Keratinocyte (primary cell): ENCODE measurements around the gene CNTNAP5. TPM values are rescaled to one million over a fixed set of nuclear protein-coding genes. Genes with fewer than 3 reads are reported as not detected.

ENCODE experiments used
- DNase-seq: peaks from one replicate; pipeline ENCODE4 v3.0.0-alpha.2; 2011; ENCODE audit warnings: low read depth, missing footprints, low spot score
- FAIRE-seq: peaks from 2 replicates; lab custom pipeline; 2011; peaks lifted over from hg19 to GRCh38; lab: Jason Lieb, UNC
- H2AFZ ChIP-seq: 2 replicates; pipeline ENCODE4 v1.6.0; 2012; ENCODE audit warnings: low read length, control low read depth, inconsistent platforms; ENCODE audit not compliant: control insufficient read depth
- H3K27ac ChIP-seq: 2 replicates; pipeline ENCODE4 v1.5.1; 2011; ENCODE audit warnings: low read length; ENCODE audit not compliant: control insufficient read depth, insufficient read depth
- H3K27me3 ChIP-seq: 3 replicates; pipeline ENCODE4 v1.6.0; 2011; ENCODE audit warnings: low read length; ENCODE audit not compliant: control insufficient read depth, insufficient read depth; ENCODE audit errors: extremely low read depth
- H3K36me3 ChIP-seq, 2 experiments: 2 replicates in 1 of 2; 3 replicates in 1 of 2; pipeline ENCODE4 v1.5.1; 2011; ENCODE audit warnings: low read length in 2 of 2, mild to moderate bottlenecking in 1 of 2; ENCODE audit not compliant: control insufficient read depth in 2 of 2, insufficient read depth in 2 of 2; ENCODE audit errors: extremely low read depth in 1 of 2
- H3K4me1 ChIP-seq: 3 replicates; pipeline ENCODE4 v1.5.1; 2011; ENCODE audit warnings: low read length; ENCODE audit not compliant: control insufficient read depth, insufficient read depth; ENCODE audit errors: extremely low read depth
- H3K4me2 ChIP-seq: 3 replicates; pipeline ENCODE4 v1.6.0; 2011; ENCODE audit warnings: low read depth, low read length; ENCODE audit not compliant: control insufficient read depth, insufficient read depth; ENCODE audit errors: extremely low read depth
- H3K4me3 ChIP-seq, 3 experiments: fragments of 200-600 bp in 1 of 3; sonication (generic) in 1 of 3; 2 replicates in 2 of 3; 3 replicates in 1 of 3; pipeline ENCODE4 v1.5.1; 2011 to 2016; ENCODE audit warnings: low read length in 3 of 3, mild to moderate bottlenecking in 3 of 3, control low read depth in 2 of 3, inconsistent platforms in 1 of 3, low read depth in 1 of 3, mixed read lengths in 1 of 3, mixed run types in 1 of 3, moderate library complexity in 1 of 3; ENCODE audit not compliant: control insufficient read depth in 2 of 3, insufficient read depth in 2 of 3; ENCODE audit errors: extremely low read depth in 1 of 3
- H3K79me2 ChIP-seq: 2 replicates; pipeline ENCODE4 v1.6.0; 2012; ENCODE audit warnings: low read length; ENCODE audit not compliant: control insufficient read depth, insufficient read depth
- H3K9ac ChIP-seq: 3 replicates; pipeline ENCODE4 v1.6.0; 2011; ENCODE audit warnings: low read length; ENCODE audit not compliant: control insufficient read depth, insufficient read depth; ENCODE audit errors: extremely low read depth
- H3K9me1 ChIP-seq: 3 replicates; pipeline ENCODE4 v1.6.0; 2011; ENCODE audit warnings: low read length; ENCODE audit not compliant: control insufficient read depth, insufficient read depth; ENCODE audit errors: extremely low read depth
- H3K9me3 ChIP-seq: 2 replicates; pipeline ENCODE4 v1.5.1; 2012; ENCODE audit warnings: low read depth, low read length; ENCODE audit not compliant: control insufficient read depth
- H4K20me1 ChIP-seq: 3 replicates; pipeline ENCODE4 v1.6.0; 2011; ENCODE audit warnings: low read length; ENCODE audit not compliant: control insufficient read depth, insufficient read depth; ENCODE audit errors: extremely low read depth
- CTCF ChIP-seq, 3 experiments: IDR thresholded peaks in 1 of 3; conservative IDR thresholded peaks in 1 of 3; optimal IDR thresholded peaks in 1 of 3; 2 replicates in 2 of 3; 3 replicates in 1 of 3; pipeline versions ENCODE3 to v1.5.1; 2011; ENCODE audit warnings: low read length in 3 of 3, mild to moderate bottlenecking in 3 of 3, moderate library complexity in 2 of 3, control low read depth in 1 of 3, inconsistent platforms in 1 of 3; ENCODE audit not compliant: insufficient read depth in 2 of 3; ENCODE audit errors: extremely low read depth in 1 of 3
- EZH2 ChIP-seq: IDR thresholded peaks from one replicate; pipeline ENCODE4 v1.6.1; 2012; ENCODE audit warnings: inconsistent platforms, mild to moderate bottlenecking, low read length, moderate library complexity
- dilution Hi-C: fragments of 300-500 bp; cut with MboI; formaldehyde crosslinking; loops from one replicate; pipeline ENCODE4 v1.7.0; 2020; ENCODE audit warnings: low sequenced_read_pairs; ENCODE audit not compliant: extremely low pct_ligation_motif_present
- polyA plus RNA-seq, 5 experiments: library from polyadenylated mRNA; depleted of rRNA in 3 of 5; stranded (reverse) in 3 of 5; stranded (forward) in 1 of 5; unstranded in 1 of 5; fragments of >200 nt; gene quantifications; 1 replicate in 1 of 5; 2 replicates in 3 of 5; 3 replicates in 1 of 5; pipeline versions ENCODE4 v1.2.1 to v1.2.3, GENCODE V29; 2011 to 2012; ENCODE audit warnings: missing spikeins in 2 of 5, low read depth in 1 of 5, low replicate concordance in 1 of 5

The CNTNAP5 gene
- polyA plus RNA-seq, 1 donor (not counting 4 experiments of a cell fraction or from before 2014, with no cell fraction given) = not detected

DNA sequence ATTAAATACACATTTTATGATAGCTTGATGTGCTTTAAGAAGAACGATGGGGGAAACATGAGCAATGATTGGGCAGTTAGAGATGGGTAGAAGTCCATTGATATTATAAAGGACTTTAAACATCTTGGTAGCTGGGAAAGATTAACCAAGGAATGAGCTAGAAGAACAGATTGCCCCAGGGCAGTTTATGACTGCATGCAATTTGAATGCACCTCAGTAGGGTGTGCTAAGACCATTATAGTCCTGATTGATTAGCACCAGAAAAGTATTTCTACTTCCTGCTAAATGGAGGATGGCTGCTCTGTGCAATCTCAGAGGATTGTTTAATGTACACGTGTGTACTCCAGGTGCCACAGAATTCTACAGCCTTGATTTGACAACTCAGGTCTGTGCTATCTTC is 641.9 kb downstream of the CNTNAP5 start:
- no peaks in the 10 kb centered on the region for H3K27me3 ChIP-seq
- no peak overlapping the region for H2AFZ ChIP-seq
- H3K4me3 ChIP-seq = no peak overlapping the region
- TF ChIP-seq EZH2 (no peak), CTCF (optimal IDR thresholded peaks at IDR 0.05 in 1 of 3, IDR thresholded peaks at IDR 0.05 in 1 of 3, conservative IDR thresholded peaks at IDR 0.05 in 1 of 3; ENCODE audit: extremely low read depth in 1 of 3, insufficient read depth in 2 of 3, low read length in 3 of 3) (no peak)
- no peaks in the 10 kb centered on the region for H3K36me3 ChIP-seq
- H3K79me2 ChIP-seq = no peaks in the 10 kb centered on the region
- H4K20me1 ChIP-seq = no peaks in the 10 kb centered on the region
- dilution Hi-C loops = no loop called here
- H3K9me3 ChIP-seq = peaks cover 2% of the 10 kb centered on the region
- no peaks in the 10 kb centered on the region for H3K4me1 ChIP-seq
- no peak for FAIRE-seq
- no peak overlapping the region for H3K27ac ChIP-seq
- H3K9ac ChIP-seq = no peak overlapping the region
- H3K9me1 ChIP-seq = no peaks in the 10 kb centered on the region
- DNase-seq = no peak
- no peak overlapping the region for H3K4me2 ChIP-seq

DNA sequence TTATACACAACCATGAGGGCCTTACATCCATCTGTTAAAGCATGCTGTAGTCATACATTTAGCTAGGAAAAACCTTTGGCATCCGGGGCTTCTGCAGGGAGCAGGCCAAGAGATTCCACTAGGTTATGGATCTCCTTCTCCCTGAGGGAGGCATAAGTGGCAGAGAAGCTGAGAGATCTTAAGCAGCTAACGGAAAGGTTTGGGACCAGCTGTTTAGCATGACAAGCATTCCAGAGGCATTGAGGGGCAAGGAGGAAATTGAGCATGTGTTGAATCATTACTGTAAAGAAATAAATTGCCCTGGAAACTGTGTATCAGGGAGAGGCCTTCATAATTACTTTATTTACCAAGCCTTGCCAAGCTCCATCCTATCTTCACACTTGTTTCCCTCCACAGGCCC is 643.1 kb downstream of the CNTNAP5 start:
- H3K9ac ChIP-seq = no peak overlapping the region
- no peaks in the 10 kb centered on the region for H3K9me1 ChIP-seq
- no peaks in the 10 kb centered on the region for H3K27me3 ChIP-seq
- peaks cover 2% of the 10 kb centered on the region for H3K9me3 ChIP-seq
- H4K20me1 ChIP-seq = no peaks in the 10 kb centered on the region
- no peak overlapping the region for H3K27ac ChIP-seq
- H3K4me3 ChIP-seq = no peak overlapping the region
- TF ChIP-seq EZH2 (no peak), CTCF (optimal IDR thresholded peaks at IDR 0.05 in 1 of 3, IDR thresholded peaks at IDR 0.05 in 1 of 3, conservative IDR thresholded peaks at IDR 0.05 in 1 of 3; ENCODE audit: extremely low read depth in 1 of 3, insufficient read depth in 2 of 3, low read length in 3 of 3) (no peak)
- DNase-seq (no peak), FAIRE-seq (no peak)
- no peaks in the 10 kb centered on the region for H3K4me1 ChIP-seq
- H3K4me2 ChIP-seq = no peak overlapping the region
- no peaks in the 10 kb centered on the region for H3K79me2 ChIP-seq
- dilution Hi-C loops = no loop called here
- no peaks in the 10 kb centered on the region for H3K36me3 ChIP-seq
- no peak overlapping the region for H2AFZ ChIP-seq
